ENCODE results near the gene PITPNC1.

GRCh38 chr17:67489273-67489672 lies 112.2 kb downstream of the PITPNC1 start:
- no peak for TF ChIP-seq CTCF (IDR thresholded peaks at IDR 0.05; ENCODE audit: low read length)
- no peak for TF ChIP-seq EZH2 (IDR thresholded peaks at IDR 0.05; ENCODE audit: borderline replicate concordance, low read length)

All from OCI-LY1 (cell line).